Keratinocyte (primary cell): ENCODE measurements around the gene TMC7. TPM values are rescaled to one million over a fixed set of nuclear protein-coding genes. Genes with fewer than 3 reads are reported as not detected.

Experiments used
- DNase-seq: peaks from one replicate; pipeline ENCODE4 v3.0.0-alpha.2; 2011; ENCODE audit warnings: low read depth, missing footprints, low spot score
- FAIRE-seq: peaks from 2 replicates; lab custom pipeline; 2011; peaks lifted over from hg19 to GRCh38; lab: Jason Lieb, UNC
- H2AFZ ChIP-seq: 2 replicates; pipeline ENCODE4 v1.6.0; 2012; ENCODE audit warnings: low read length, control low read depth, inconsistent platforms; ENCODE audit not compliant: control insufficient read depth
- H3K27ac ChIP-seq: 2 replicates; pipeline ENCODE4 v1.5.1; 2011; ENCODE audit warnings: low read length; ENCODE audit not compliant: control insufficient read depth, insufficient read depth
- H3K27me3 ChIP-seq: 3 replicates; pipeline ENCODE4 v1.6.0; 2011; ENCODE audit warnings: low read length; ENCODE audit not compliant: control insufficient read depth, insufficient read depth; ENCODE audit errors: extremely low read depth
- H3K36me3 ChIP-seq, 2 experiments: 2 replicates in 1 of 2; 3 replicates in 1 of 2; pipeline ENCODE4 v1.5.1; 2011; ENCODE audit warnings: low read length in 2 of 2, mild to moderate bottlenecking in 1 of 2; ENCODE audit not compliant: control insufficient read depth in 2 of 2, insufficient read depth in 2 of 2; ENCODE audit errors: extremely low read depth in 1 of 2
- H3K4me1 ChIP-seq: 3 replicates; pipeline ENCODE4 v1.5.1; 2011; ENCODE audit warnings: low read length; ENCODE audit not compliant: control insufficient read depth, insufficient read depth; ENCODE audit errors: extremely low read depth
- H3K4me2 ChIP-seq: 3 replicates; pipeline ENCODE4 v1.6.0; 2011; ENCODE audit warnings: low read depth, low read length; ENCODE audit not compliant: control insufficient read depth, insufficient read depth; ENCODE audit errors: extremely low read depth
- H3K4me3 ChIP-seq, 3 experiments: fragments of 200-600 bp in 1 of 3; sonication (generic) in 1 of 3; 2 replicates in 2 of 3; 3 replicates in 1 of 3; pipeline ENCODE4 v1.5.1; 2011 to 2016; ENCODE audit warnings: low read length in 3 of 3, mild to moderate bottlenecking in 3 of 3, control low read depth in 2 of 3, inconsistent platforms in 1 of 3, low read depth in 1 of 3, mixed read lengths in 1 of 3, mixed run types in 1 of 3, moderate library complexity in 1 of 3; ENCODE audit not compliant: control insufficient read depth in 2 of 3, insufficient read depth in 2 of 3; ENCODE audit errors: extremely low read depth in 1 of 3
- H3K79me2 ChIP-seq: 2 replicates; pipeline ENCODE4 v1.6.0; 2012; ENCODE audit warnings: low read length; ENCODE audit not compliant: control insufficient read depth, insufficient read depth
- H3K9ac ChIP-seq: 3 replicates; pipeline ENCODE4 v1.6.0; 2011; ENCODE audit warnings: low read length; ENCODE audit not compliant: control insufficient read depth, insufficient read depth; ENCODE audit errors: extremely low read depth
- H3K9me1 ChIP-seq: 3 replicates; pipeline ENCODE4 v1.6.0; 2011; ENCODE audit warnings: low read length; ENCODE audit not compliant: control insufficient read depth, insufficient read depth; ENCODE audit errors: extremely low read depth
- H3K9me3 ChIP-seq: 2 replicates; pipeline ENCODE4 v1.5.1; 2012; ENCODE audit warnings: low read depth, low read length; ENCODE audit not compliant: control insufficient read depth
- H4K20me1 ChIP-seq: 3 replicates; pipeline ENCODE4 v1.6.0; 2011; ENCODE audit warnings: low read length; ENCODE audit not compliant: control insufficient read depth, insufficient read depth; ENCODE audit errors: extremely low read depth
- CTCF ChIP-seq, 3 experiments: IDR thresholded peaks in 1 of 3; conservative IDR thresholded peaks in 1 of 3; optimal IDR thresholded peaks in 1 of 3; 2 replicates in 2 of 3; 3 replicates in 1 of 3; pipeline versions ENCODE3 to v1.5.1; 2011; ENCODE audit warnings: low read length in 3 of 3, mild to moderate bottlenecking in 3 of 3, moderate library complexity in 2 of 3, control low read depth in 1 of 3, inconsistent platforms in 1 of 3; ENCODE audit not compliant: insufficient read depth in 2 of 3; ENCODE audit errors: extremely low read depth in 1 of 3
- EZH2 ChIP-seq: IDR thresholded peaks from one replicate; pipeline ENCODE4 v1.6.1; 2012; ENCODE audit warnings: inconsistent platforms, mild to moderate bottlenecking, low read length, moderate library complexity
- dilution Hi-C: fragments of 300-500 bp; cut with MboI; formaldehyde crosslinking; loops from one replicate; pipeline ENCODE4 v1.7.0; 2020; ENCODE audit warnings: low sequenced_read_pairs; ENCODE audit not compliant: extremely low pct_ligation_motif_present
- polyA plus RNA-seq, 5 experiments: library from polyadenylated mRNA; depleted of rRNA in 3 of 5; stranded (reverse) in 3 of 5; stranded (forward) in 1 of 5; unstranded in 1 of 5; fragments of >200 nt; gene quantifications; 1 replicate in 1 of 5; 2 replicates in 3 of 5; 3 replicates in 1 of 5; pipeline versions ENCODE4 v1.2.1 to v1.2.3, GENCODE V29; 2011 to 2012; ENCODE audit warnings: missing spikeins in 2 of 5, low read depth in 1 of 5, low replicate concordance in 1 of 5
- small RNA-seq, 3 experiments: library from RNA; depleted of rRNA; stranded (forward); fragments of <200 nt; gene quantifications; one replicate each; pipeline ENCODE3, GENCODE V24; 2012; ENCODE audit warnings: low read depth in 3 of 3, low replicate concordance in 1 of 3; ENCODE audit not compliant: insufficient read length in 3 of 3

Gene TMC7
- polyA plus RNA-seq, 1 donor (not counting 4 experiments of a cell fraction or from before 2014, with no cell fraction given), result 8.5 TPM

DNA sequence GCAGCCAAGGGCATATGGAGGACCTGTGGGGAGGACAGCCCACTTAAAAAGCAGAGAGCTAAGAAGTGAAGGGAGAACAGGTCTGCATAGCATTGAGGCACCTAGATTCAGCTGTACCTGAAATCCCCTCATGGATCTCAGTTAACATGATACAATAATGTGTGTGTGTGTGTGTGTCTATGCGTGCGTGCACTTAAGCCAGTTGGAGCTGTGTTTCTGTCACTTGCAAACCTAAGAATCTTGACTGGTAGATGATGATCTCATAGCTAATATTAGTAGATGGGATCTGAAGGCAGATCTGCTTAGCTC is 128.3 kb downstream of the TMC7 start:
- Histone ChIP-seq H3K36me3 (no peaks in the 10 kb centered on the region), H3K9me3 (no peaks in the 10 kb centered on the region), H3K4me2 (no peak overlapping the region), H3K79me2 (peaks cover 5% of the 10 kb centered on the region), H2AFZ (no peak overlapping the region), H3K9ac (no peak overlapping the region), H3K4me1 (peaks cover 29% of the 10 kb centered on the region), H3K27ac (no peak overlapping the region), H4K20me1 (no peaks in the 10 kb centered on the region), H3K9me1 (no peaks in the 10 kb centered on the region), H3K4me3 (no peak overlapping the region), H3K27me3 (no peaks in the 10 kb centered on the region)
- no peak for TF ChIP-seq EZH2
- TF ChIP-seq CTCF (optimal IDR thresholded peaks at IDR 0.05 in 1 of 3, IDR thresholded peaks at IDR 0.05 in 1 of 3, conservative IDR thresholded peaks at IDR 0.05 in 1 of 3; ENCODE audit: extremely low read depth in 1 of 3, insufficient read depth in 2 of 3, low read length in 3 of 3), result no peak
- FAIRE-seq, result no peak
- dilution Hi-C loops, result no loop called here
- no peak for DNase-seq

Small RNA genes within 50 kb of the gene (small RNA-seq; reads per million reads assigned to genes)
- 0 to 0.25 (median 0) reads per million in 3 experiments for gene RNU6-1340P

Other genes starting within 250 kb of the TMC7 start
- gene RPS15A, start 193.6 kb upstream of the TMC7 start, polyA plus RNA-seq, result 3,562 to 4,116 TPM (median 3,815 TPM) in 3 replicates
- 105 to 178 TPM (median 124 TPM) in 3 replicates for gene ARL6IP1, start 182.4 kb upstream of the TMC7 start, polyA plus RNA-seq
- gene SMG1, start 57.5 kb upstream of the TMC7 start, polyA plus RNA-seq, result 26.6 to 34.2 TPM (median 27.6 TPM) in 3 replicates
- gene COQ7, start 83.7 kb downstream of the TMC7 start, polyA plus RNA-seq, result 8.0 to 11.0 TPM (median 11.0 TPM) in 3 replicates
- gene ITPRIPL2, start 130.0 kb downstream of the TMC7 start, polyA plus RNA-seq, result 4.9 to 6.6 TPM (median 5.9 TPM) in 3 replicates
- 0.04 to 0.23 TPM in 2 of 3 replicates, not detected in the other for gene SYT17, start 184.3 kb downstream of the TMC7 start, polyA plus RNA-seq